Stomach smooth muscle (tissue), 2 donors: ENCODE measurements around the gene MFF.
"Not testable (repeated sequence)": the region's sequence is repeated elsewhere in the genome, so short reads cannot be mapped to it uniquely, and the experiment has no call there.

Experiments used
- H3K27ac ChIP-seq: one replicate; pipeline ENCODE4 v1.7.0; 2013; ENCODE audit warnings: mild to moderate bottlenecking, low read length, inconsistent platforms
- H3K27me3 ChIP-seq, 2 donors: one replicate each; pipeline ENCODE4 v1.7.0; 2013; ENCODE audit warnings: low read length in 2 of 2; ENCODE audit not compliant: insufficient read depth in 2 of 2, control insufficient read depth in 1 of 2
- H3K36me3 ChIP-seq, 2 donors: one replicate each; pipeline ENCODE4 v1.7.0; 2013; ENCODE audit warnings: low read length in 2 of 2; ENCODE audit not compliant: control insufficient read depth in 2 of 2, insufficient read depth in 2 of 2
- H3K4me1 ChIP-seq: one replicate; pipeline ENCODE4 v1.7.0; 2013; ENCODE audit warnings: low read length; ENCODE audit not compliant: control insufficient read depth, insufficient read depth
- H3K4me3 ChIP-seq, 2 donors: one replicate each; pipeline ENCODE4 v1.7.0; 2013; ENCODE audit warnings: low read length in 2 of 2
- H3K9ac ChIP-seq, 2 donors: one replicate each; pipeline ENCODE4 v1.7.0; 2013; ENCODE audit warnings: low read length in 2 of 2, mild to moderate bottlenecking in 1 of 2
- H3K9me3 ChIP-seq, 2 donors: one replicate each; pipeline ENCODE4 v1.7.0; 2013; ENCODE audit warnings: low read length in 2 of 2; ENCODE audit not compliant: control insufficient read depth in 2 of 2
- donor health status: healthy.
- donor health status: Pancreatic carcinoma.

The MFF gene

GRCh38 chr2:227364585-227365263 is 39.7 kb downstream of the MFF start:
- H3K9me3 ChIP-seq, H3K4me3 ChIP-seq: not testable (repeated sequence)

GRCh38 chr2:227365833-227366232 is 40.8 kb downstream of the MFF start:
- H3K27me3 ChIP-seq, result no peaks in the 10 kb centered on the region
- peaks cover 6% of the 10 kb centered on the region for H3K4me1 ChIP-seq
- H3K27ac ChIP-seq, result no peak overlapping the region
- no peaks in the 10 kb centered on the region for H3K9me3 ChIP-seq
- peaks cover 0 to 2% of the 10 kb centered on the region in 2 donors for H3K36me3 ChIP-seq
- no peak overlapping the region for H3K4me3 ChIP-seq
- no peak overlapping the region for H3K9ac ChIP-seq

More at GRCh38 chr2:227364585-227365263, 39.7 kb downstream of the MFF start:
- H3K9ac ChIP-seq, H3K36me3 ChIP-seq, H3K27ac ChIP-seq, H3K27me3 ChIP-seq, H3K4me1 ChIP-seq: not testable (repeated sequence)

DNA sequence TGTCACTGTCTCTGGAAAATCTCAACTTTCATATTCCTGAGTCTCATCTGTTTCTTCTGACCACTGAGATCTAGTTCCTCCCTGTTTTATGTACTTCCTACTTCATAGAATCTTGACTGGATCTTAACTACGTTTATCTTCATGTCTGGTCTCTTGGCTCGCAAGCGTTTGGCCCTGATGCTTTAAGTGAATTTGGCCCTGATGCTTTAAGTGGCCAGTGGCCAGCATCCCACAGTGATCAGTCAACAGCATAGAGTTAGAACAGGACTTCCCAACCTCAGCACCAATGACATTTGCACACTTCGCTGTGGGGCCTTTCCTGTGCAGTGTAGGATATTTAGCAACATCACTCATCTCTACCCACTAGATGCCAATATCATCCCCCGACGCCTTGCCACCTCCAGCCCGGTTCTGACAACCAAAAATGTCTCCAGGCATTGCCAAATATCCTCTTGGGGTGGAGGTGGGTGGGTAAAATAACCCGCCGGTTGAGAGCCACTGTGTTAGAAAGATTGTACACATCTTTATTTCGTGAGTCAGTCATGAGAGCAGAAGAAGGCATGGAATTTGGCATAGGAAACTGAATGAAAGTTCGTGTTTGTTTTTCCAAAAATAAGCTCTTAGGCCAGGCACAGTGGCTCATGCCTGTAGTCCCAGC is 41.8 kb downstream of the MFF start:
- Histone ChIP-seq H3K4me1 (peaks cover 6% of the 10 kb centered on the region), H3K36me3 (no peaks in the 10 kb centered on the region)

GRCh38 chr2:227367427-227367795 is 42.4 kb downstream of the MFF start:
- Histone ChIP-seq H3K4me3 (no peak overlapping the region), H3K27ac (no peak overlapping the region), H3K9ac (no peak overlapping the region), H3K27me3 (no peaks in the 10 kb centered on the region), H3K9me3 (no peaks in the 10 kb centered on the region), H3K36me3 (no peaks in the 10 kb centered on the region), H3K4me1 (peaks cover 6% of the 10 kb centered on the region)

More for the DNA sequence above, 41.8 kb downstream of the MFF start:
- Histone ChIP-seq H3K27ac (no peak overlapping the region), H3K4me3 (no peak overlapping the region), H3K9me3 (no peaks in the 10 kb centered on the region), H3K27me3 (no peaks in the 10 kb centered on the region), H3K9ac (no peak overlapping the region)

- Histone ChIP-seq H3K36me3 (no peaks in the 10 kb centered on the region), H3K9ac (no peak overlapping the region), H3K27ac (no peak overlapping the region), H3K9me3 (no peaks in the 10 kb centered on the region), H3K4me1 (peaks cover 6% of the 10 kb centered on the region), H3K4me3 (no peak overlapping the region), H3K27me3 (no peaks in the 10 kb centered on the region)
Measured at GRCh38 chr2:227368574-227368973, 43.5 kb downstream of the MFF start.

GRCh38 chr2:227370092-227370491 is 45.0 kb downstream of the MFF start:
- H3K9me3 ChIP-seq, result no peaks in the 10 kb centered on the region
- H3K27me3 ChIP-seq, result no peaks in the 10 kb centered on the region
- peaks cover 6% of the 10 kb centered on the region for H3K4me1 ChIP-seq
- H3K4me3 ChIP-seq, result no peak overlapping the region
- H3K9ac ChIP-seq, result no peak overlapping the region
- H3K27ac ChIP-seq, result no peak overlapping the region
- no peaks in the 10 kb centered on the region for H3K36me3 ChIP-seq

DNA sequence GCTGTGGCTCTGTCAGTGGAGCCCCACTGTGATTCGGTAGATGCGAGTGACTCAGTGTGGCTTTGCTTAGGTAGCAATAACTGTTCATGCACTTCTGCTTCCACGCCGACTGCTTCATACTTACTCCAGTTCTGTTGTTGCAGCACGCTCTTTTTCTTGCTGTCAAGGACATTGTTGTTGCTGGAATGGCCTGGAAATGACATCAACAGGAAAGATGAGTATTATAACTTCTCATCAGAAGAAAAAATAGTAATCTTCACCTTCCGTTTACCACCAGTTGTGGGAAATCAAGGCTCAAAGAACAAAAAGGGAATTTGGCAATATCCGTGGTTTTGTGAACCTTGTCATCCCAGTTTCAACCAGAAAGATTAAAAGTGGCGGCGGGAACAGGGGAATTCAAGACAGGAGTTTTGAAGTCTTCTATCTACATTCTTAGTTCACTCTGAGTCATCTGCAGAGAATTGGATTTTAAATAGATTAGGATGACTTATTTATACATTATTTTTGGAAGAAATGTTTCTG is 45.8 kb downstream of the MFF start:
- no peak overlapping the region for H3K4me3 ChIP-seq
- peaks cover 6% of the 10 kb centered on the region for H3K4me1 ChIP-seq
- no peaks in the 10 kb centered on the region for H3K36me3 ChIP-seq
- no peaks in the 10 kb centered on the region for H3K9me3 ChIP-seq
- H3K27me3 ChIP-seq, result no peaks in the 10 kb centered on the region
- H3K9ac ChIP-seq, result no peak overlapping the region
- H3K27ac ChIP-seq, result no peak overlapping the region

DNA sequence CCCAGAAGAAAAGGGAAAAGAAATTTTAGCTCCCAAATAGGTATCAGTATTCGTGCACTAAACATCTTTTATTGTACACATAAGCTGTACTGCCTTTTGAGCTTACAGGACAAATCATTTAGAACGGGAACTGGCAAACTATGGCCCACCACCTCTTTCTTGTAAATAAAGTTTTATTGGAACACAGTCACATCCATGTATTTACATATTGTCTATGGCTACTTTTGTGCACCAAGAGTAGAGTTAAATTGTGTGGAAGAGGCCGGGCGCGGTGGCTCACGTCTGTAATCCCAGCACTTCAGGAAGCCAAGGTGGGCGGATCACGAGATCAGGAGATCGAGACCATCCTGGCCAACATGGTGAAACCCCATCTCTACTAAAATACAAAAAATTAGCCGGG is 48.3 kb downstream of the MFF start:
- Histone ChIP-seq H3K4me3 (no peak overlapping the region), H3K9ac (no peak overlapping the region), H3K36me3 (no peaks in the 10 kb centered on the region), H3K4me1 (no peaks in the 10 kb centered on the region), H3K9me3 (no peaks in the 10 kb centered on the region), H3K27me3 (no peaks in the 10 kb centered on the region), H3K27ac (no peak overlapping the region)

- H3K9ac ChIP-seq, result no peak overlapping the region
- H3K4me3 ChIP-seq, result no peak overlapping the region
- no peaks in the 10 kb centered on the region for H3K36me3 ChIP-seq
- H3K27ac ChIP-seq, result no peak overlapping the region
- no peaks in the 10 kb centered on the region for H3K9me3 ChIP-seq
- no peaks in the 10 kb centered on the region for H3K4me1 ChIP-seq
- H3K27me3 ChIP-seq, result no peaks in the 10 kb centered on the region
Measured at GRCh38 chr2:227374158-227374557, 49.1 kb downstream of the MFF start.

DNA sequence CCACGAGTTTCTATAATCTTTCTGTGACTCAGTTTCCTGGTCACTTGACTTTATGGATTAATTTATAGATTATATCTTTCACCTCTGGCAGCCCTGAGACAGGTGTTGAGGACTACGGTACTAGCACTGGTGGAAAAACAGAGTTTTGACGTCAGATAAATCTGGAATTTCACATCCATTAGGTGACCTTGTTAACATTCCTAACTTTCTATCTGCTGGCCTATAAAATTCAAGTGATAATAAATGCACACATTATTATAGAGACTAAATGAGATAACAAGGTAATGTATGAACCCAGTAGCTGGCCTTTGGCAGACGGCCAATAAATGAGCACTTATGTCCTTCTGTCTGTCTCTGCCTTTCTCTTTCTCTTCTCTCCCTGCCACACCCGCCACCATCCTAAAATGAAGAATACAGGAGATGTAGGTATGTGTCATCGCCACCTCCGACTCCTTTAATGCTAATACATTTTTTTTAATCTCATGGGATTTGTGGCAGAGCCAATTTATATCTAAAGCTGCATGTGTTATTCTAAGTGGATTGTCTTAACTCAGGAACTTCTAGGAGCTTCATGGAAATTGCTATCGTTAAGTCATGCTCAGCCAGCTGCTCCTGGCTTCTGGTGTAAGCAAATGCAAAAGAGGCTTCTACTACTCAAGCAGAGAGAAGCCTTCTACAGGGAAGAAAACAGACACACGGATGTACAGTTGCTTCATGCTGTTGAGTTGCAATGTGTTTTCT is 51.8 kb downstream of the MFF start:
- H3K9ac ChIP-seq, result no peak overlapping the region
- H3K9me3 ChIP-seq, result no peaks in the 10 kb centered on the region
- H3K4me3 ChIP-seq, result no peak overlapping the region
- H3K27ac ChIP-seq, result no peak overlapping the region
- H3K4me1 ChIP-seq, result no peaks in the 10 kb centered on the region
- no peaks in the 10 kb centered on the region for H3K27me3 ChIP-seq
- H3K36me3 ChIP-seq, result no peaks in the 10 kb centered on the region
